DMS79 treated with DMSO at 0.1 percent for 48 hours (cell line): ENCODE results near the gene UCP3.

Experiments
- DNase-seq: peaks from one replicate; lab custom pipeline; 2025; lab: John Stamatoyannopoulos, UW

UCP3 gene

GRCh38 chr11:73977856-73978519 lies 30.9 kb downstream of the UCP3 start:
- DNase-seq = no peak

- DNase-seq = no peak
Measured at GRCh38 chr11:73976451-73977151, 32.3 kb downstream of the UCP3 start.

- no peak for DNase-seq
Measured at GRCh38 chr11:73975479-73975757, 33.5 kb downstream of the UCP3 start.

- DNase-seq = no peak
Measured at GRCh38 chr11:73974604-73975478, 34.0 kb downstream of the UCP3 start.

- no peak for DNase-seq
Measured at GRCh38 chr11:73972620-73973449, 36.0 kb downstream of the UCP3 start.

GRCh38 chr11:73972187-73972586 lies 36.7 kb downstream of the UCP3 start:
- no peak for DNase-seq

GRCh38 chr11:73971175-73971719 lies 37.6 kb downstream of the UCP3 start:
- DNase-seq = no peak

GRCh38 chr11:73969991-73970800 lies 38.7 kb downstream of the UCP3 start:
- DNase-seq = no peak

GRCh38 chr11:73969091-73969490 lies 39.8 kb downstream of the UCP3 start:
- DNase-seq = no peak

GRCh38 chr11:73968356-73968966 lies 40.4 kb downstream of the UCP3 start:
- DNase-seq = no peak

- no peak for DNase-seq
Measured at GRCh38 chr11:73965764-73966121, 43.1 kb downstream of the UCP3 start.

- no peak for DNase-seq
Measured at GRCh38 chr11:73965076-73965763, 43.7 kb downstream of the UCP3 start.

DNA sequence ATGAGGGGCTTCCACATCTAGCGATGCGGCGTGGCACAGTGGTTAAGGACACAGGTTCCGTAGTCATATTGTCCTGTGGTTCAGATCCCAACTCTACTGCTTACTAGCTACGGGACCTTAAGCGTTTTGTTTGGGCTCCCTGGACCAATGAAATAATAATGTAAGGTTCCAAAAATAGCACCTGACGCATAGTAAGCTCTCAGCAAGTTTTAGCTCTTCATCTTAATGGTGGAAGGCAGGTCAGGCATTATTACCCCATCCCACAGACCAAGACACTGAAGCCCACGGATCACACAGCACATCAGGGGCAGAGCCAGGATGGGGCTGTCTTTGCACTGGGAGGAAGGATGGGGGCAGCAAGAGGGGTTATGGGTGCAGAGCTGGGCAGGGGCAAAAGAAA lies 45.0 kb downstream of the UCP3 start:
- no peak for DNase-seq

DNA sequence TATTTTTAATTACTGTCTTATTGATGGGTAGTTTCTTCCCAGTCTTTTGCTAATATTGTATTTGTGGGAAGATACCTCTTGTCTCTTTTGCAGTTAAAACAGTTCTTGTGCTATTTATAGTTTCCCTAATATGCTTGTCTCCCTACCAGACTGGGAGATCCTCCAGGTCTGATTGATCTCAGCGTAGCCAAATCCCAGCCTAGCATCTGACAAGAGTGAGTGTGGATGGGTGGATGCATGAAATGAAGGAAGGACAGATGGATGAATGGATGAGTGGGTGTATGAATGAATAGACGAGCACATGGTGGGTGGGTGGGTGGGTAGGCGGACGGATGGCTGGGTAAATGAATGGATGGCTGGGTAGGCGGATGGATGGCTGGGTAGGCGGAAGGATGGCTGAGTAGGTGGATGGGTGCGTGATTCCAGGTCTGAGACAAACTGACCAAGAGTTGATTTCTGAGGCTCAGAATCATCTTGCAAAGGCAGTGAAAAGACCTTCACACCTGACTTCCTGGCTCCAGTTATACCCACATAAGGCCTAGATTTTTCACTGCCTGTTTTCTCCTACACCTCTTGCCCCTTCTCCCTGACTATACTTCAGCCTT lies 46.7 kb downstream of the UCP3 start:
- no peak for DNase-seq

- DNase-seq = no peak
Measured at GRCh38 chr11:73961321-73961720, 47.6 kb downstream of the UCP3 start.

GRCh38 chr11:73958521-73959141 lies 50.3 kb downstream of the UCP3 start:
- no peak for DNase-seq

GRCh38 chr11:73957654-73958361 lies 51.1 kb downstream of the UCP3 start:
- peak; percentile 89 for DNase-seq

DNA sequence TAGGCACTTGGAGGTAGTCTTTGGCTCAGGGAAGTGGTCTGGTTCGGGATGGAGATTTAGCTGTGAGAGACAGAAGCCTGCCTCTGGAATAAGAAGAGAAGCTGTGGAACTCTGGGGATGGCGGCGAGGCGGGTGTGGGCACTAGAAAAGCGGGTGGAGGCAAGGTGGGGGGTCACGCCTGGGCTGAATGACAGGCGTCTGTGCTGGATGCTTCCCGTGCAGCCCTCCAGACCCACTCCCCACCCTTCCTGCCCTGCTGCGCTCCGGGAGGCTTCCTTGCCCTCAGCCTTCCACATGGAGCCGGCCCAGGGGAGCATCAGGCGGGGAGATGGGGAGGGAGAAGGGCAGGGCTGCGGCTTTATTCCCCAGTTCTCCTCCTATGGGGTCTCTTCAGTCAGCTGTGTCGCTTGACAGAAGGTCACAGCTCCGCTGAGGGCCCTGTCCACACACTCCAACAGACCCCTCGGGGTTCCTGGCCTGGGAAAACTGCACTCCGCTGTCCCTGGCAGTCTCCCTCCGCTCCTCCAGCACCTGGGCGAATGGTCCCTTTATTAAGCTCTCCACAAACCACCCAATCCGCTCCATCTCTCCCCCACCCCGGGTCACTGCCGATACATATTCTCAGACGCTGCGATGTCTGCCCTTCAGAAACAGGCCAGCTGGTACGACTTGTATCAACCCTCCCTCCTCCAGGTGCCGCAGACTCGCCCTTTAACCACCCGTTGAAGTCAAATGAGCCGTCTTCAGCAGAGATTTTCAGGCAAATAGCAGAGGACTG lies 51.8 kb downstream of the UCP3 start:
- peak; percentile 89 for DNase-seq
